Loucy (cell line): ENCODE data around the gene TSPAN9.

Source experiments
- CTCF ChIP-seq: fragments of 200-600 bp; sonication (generic); conservative IDR thresholded peaks from 2 replicates; pipeline ENCODE4 v1.5.1; 2014; ENCODE audit warnings: mild to moderate bottlenecking, antibody characterized with exemption, low read length
- EZH2phosphoT487 ChIP-seq: fragments of 200-600 bp; IDR thresholded peaks from 2 replicates; pipeline ENCODE4 v1.6.1; 2018; ENCODE audit warnings: antibody characterized with exemption, mild to moderate bottlenecking, moderate library complexity, borderline replicate concordance

GRCh38 chr12:3134526-3135135, 57.5 kb downstream of the TSPAN9 start:
- TF ChIP-seq CTCF, result no peak
- TF ChIP-seq EZH2phosphoT487, result no peak
